Cardiac muscle cell (in vitro differentiated cells and primary cell): Measurements from ENCODE around the gene PHEX. TPM values are rescaled to one million over a fixed set of nuclear protein-coding genes. Genes with fewer than 3 reads are reported as not detected.

Experiments used
- DNase-seq, 2 donors: peaks; one replicate each; pipeline versions ENCODE4 v3.0.0 to v3.0.0-alpha.2; 2010 to 2017; ENCODE audit warnings: low read depth in 1 of 2, low spot score in 1 of 2
- H3K27ac ChIP-seq: fragments of 200-600 bp; sonication (generic); 2 replicates; pipeline ENCODE4 v1.5.1; 2016
- H3K27me3 ChIP-seq: fragments of 200-600 bp; sonication (generic); 2 replicates; pipeline ENCODE4 v1.6.0; 2016; ENCODE audit warnings: control low read depth
- H3K36me3 ChIP-seq: fragments of 200-600 bp; sonication (generic); 2 replicates; pipeline ENCODE4 v1.5.1; 2016; ENCODE audit warnings: control low read depth
- H3K4me1 ChIP-seq: fragments of 200-600 bp; sonication (generic); 2 replicates; pipeline ENCODE4 v1.8.1; 2017; ENCODE audit warnings: low read depth, mild to moderate bottlenecking, mixed run types
- H3K4me3 ChIP-seq: fragments of 200-600 bp; sonication (generic); 2 replicates; pipeline ENCODE4 v1.5.1; 2016; ENCODE audit warnings: mild to moderate bottlenecking
- H3K9me3 ChIP-seq: fragments of 200-600 bp; sonication (generic); 2 replicates; pipeline ENCODE4 v1.5.1; 2017; ENCODE audit warnings: low read depth, mild to moderate bottlenecking, control low read depth
- CTCF ChIP-seq: IDR thresholded peaks from 2 replicates; pipeline ENCODE4 v1.5.1; 2012; ENCODE audit warnings: low read depth, mild to moderate bottlenecking, low read length
- polyA plus RNA-seq: library from polyadenylated mRNA; unstranded; fragments of >200 nt; fragmentation: Nextera tagmentation; extraction: Ambion mirVana; gene quantifications from 2 replicates; pipeline ENCODE4 v1.2.1, GENCODE V29; 2016
- total RNA-seq: library from RNA; depleted of rRNA; stranded (reverse); fragments of >200 nt; gene quantifications from 2 replicates; pipeline ENCODE4 v1.2.3, GENCODE V29; 2016

Gene PHEX
- total and polyA plus RNA-seq, 2 experiments from 2014 or later = 0.21 to 0.62 TPM

DNA sequence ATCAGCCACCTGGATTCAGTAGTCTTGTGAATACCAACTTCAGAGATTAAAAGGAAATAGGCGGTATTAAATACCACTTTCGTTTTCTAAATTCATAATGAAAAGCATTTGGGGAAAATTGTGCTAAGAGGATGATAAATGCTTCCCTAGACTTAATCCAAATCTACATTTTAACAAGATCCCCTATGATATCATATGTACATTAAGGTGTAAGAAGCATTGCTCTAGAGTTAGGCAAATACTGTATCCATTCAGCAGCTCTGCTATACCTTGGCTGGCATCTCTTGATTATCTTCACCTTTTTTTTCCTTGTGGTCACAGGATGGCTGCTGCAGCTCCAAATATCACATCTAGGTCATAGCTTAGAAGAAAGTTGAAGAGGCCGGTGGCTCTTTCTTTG is 40.6 kb upstream of the PHEX start:
- H3K4me1 ChIP-seq = peaks cover 17% of the 10 kb centered on the region
- H3K27ac ChIP-seq = peak overlapping the region; percentile 66
- H3K9me3 ChIP-seq = no peaks in the 10 kb centered on the region
- no peak for DNase-seq
- H3K27me3 ChIP-seq = no peaks in the 10 kb centered on the region
- H3K36me3 ChIP-seq = peaks cover 24% of the 10 kb centered on the region
- TF ChIP-seq CTCF = no peak
- no peak overlapping the region for H3K4me3 ChIP-seq

GRCh38 chrX:21993265-21993664 is 38.9 kb upstream of the PHEX start:
- no peaks in the 10 kb centered on the region for H3K9me3 ChIP-seq
- no peak overlapping the region for H3K4me3 ChIP-seq
- peak in 1 of 2 donors; percentile 44 for DNase-seq
- H3K36me3 ChIP-seq = peaks cover 11% of the 10 kb centered on the region
- peak overlapping the region; percentile 66 for H3K27ac ChIP-seq
- H3K27me3 ChIP-seq = no peaks in the 10 kb centered on the region
- H3K4me1 ChIP-seq = peaks cover 20% of the 10 kb centered on the region
- TF ChIP-seq CTCF = no peak

GRCh38 chrX:21996872-21997455 is 35.2 kb upstream of the PHEX start:
- Histone ChIP-seq H3K27me3 (no peaks in the 10 kb centered on the region), H3K36me3 (peaks cover 7% of the 10 kb centered on the region), H3K9me3 (no peaks in the 10 kb centered on the region), H3K4me3 (no peak overlapping the region), H3K27ac (no peak overlapping the region), H3K4me1 (peaks cover 18% of the 10 kb centered on the region)
- peak in 1 of 2 donors; percentile 78 for DNase-seq
- no peak for TF ChIP-seq CTCF

DNA sequence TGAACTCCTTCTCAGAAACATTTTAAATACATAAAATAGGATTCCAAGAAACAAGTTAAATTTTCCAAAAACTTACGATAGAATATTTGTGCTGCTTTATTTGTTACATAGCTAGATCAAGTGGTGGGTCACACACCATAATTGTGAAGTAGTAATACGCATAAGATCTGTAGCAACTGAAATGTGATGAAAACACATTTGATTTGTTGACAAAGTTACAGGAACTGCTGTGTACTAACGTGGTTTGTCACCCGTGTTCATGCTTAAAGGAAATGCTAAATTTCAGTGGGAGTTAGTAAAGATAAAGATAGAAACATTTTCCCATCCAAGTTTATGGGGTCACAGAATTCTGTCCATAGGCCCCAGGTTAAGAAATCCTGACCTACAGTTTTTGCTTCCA is 34.1 kb upstream of the PHEX start:
- TF ChIP-seq CTCF = no peak
- no peak for DNase-seq
- H3K4me3 ChIP-seq = no peak overlapping the region
- peaks cover 7% of the 10 kb centered on the region for H3K36me3 ChIP-seq
- no peaks in the 10 kb centered on the region for H3K27me3 ChIP-seq
- peaks cover 7% of the 10 kb centered on the region for H3K4me1 ChIP-seq
- H3K27ac ChIP-seq = peak overlapping the region; percentile 9
- H3K9me3 ChIP-seq = no peaks in the 10 kb centered on the region

DNA sequence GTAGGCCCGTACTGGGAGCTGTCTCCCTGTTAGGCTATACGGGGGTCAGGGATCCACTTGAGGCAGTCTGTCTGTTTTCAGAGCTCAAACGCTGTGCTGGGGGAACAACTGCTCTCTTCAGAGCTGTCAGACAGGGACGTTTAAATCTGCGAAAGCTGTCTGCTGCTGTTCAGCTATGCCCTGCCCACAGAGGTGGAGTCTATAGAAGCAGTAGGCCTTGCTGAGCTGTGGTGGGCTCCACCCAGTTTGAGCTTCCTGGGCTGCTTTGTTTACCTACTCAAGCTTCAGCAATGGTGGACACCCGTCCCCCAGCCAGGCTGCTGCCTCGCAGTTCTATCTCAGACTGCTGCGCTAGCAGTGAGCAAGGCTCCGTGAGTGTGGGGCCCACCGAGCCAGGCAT is 27.3 kb upstream of the PHEX start:
- no peak overlapping the region for H3K4me3 ChIP-seq
- no peaks in the 10 kb centered on the region for H3K9me3 ChIP-seq
- no peaks in the 10 kb centered on the region for H3K27me3 ChIP-seq
- no peaks in the 10 kb centered on the region for H3K36me3 ChIP-seq
- no peak for TF ChIP-seq CTCF
- DNase-seq = no peak
- peak overlapping the region; percentile 55 for H3K27ac ChIP-seq
- H3K4me1 ChIP-seq = peaks cover 4% of the 10 kb centered on the region
